Right renal cortex interstitium (tissue), 3 donors: ENCODE results near the gene CEACAM4. TPM values are rescaled to one million over a fixed set of nuclear protein-coding genes. Genes with fewer than 3 reads are reported as not detected.
"Not testable (repeated sequence)": the region's sequence is repeated elsewhere in the genome, so short reads cannot be mapped to it uniquely, and the experiment has no call there.

Source experiments
- DNase-seq, 3 donors: peaks; one replicate each; pipeline ENCODE4 v3.0.0-alpha.2; 2013; ENCODE audit warnings: low read depth in 3 of 3, low spot score in 2 of 3
- polyA plus RNA-seq, 3 donors: library from polyadenylated mRNA; unstranded; fragments of 120-200 nt; gene quantifications; one replicate each; pipeline ENCODE4 v1.2.1, GENCODE V29; 2013; ENCODE audit not compliant: insufficient read length in 3 of 3

CEACAM4 gene
- polyA plus RNA-seq, 3 donors: 0.16 TPM; not detected in 2

DNA sequence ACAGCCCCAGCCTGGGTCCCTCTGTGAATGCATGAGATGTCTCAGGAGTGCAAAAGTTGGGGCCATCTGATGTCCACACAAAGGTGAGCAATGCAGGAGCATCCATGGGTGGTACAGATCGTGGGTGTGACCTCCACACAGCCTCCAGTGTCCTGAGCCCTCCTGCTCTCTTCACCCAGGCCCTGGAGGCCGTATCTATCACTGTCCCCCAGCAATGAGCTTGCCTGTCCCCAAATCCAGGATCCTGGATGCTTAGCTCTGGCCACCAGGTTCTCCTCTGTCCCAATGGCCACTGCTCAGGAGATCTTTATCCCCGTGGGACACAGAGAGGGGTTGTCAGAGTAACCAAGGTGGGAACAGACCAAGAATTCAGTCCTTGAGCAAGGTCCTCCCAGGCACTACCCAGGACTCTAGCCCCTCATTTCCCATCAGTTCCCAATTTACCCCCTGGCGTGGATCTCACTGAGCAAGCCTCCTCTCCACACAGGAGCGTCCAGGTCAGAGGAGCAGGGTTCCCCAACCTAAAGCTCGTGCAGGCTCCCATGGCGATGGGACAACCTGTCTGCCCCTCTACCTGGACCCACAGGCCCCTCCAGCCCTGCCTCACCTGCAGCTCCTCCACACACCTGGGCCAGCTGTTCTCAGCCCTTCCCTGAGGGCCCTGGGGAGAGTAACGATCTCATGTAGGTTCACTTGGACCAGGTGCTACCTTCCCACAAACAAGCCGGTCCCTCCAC is 39.6 kb downstream of the CEACAM4 start:
- DNase-seq: no peak

DNA sequence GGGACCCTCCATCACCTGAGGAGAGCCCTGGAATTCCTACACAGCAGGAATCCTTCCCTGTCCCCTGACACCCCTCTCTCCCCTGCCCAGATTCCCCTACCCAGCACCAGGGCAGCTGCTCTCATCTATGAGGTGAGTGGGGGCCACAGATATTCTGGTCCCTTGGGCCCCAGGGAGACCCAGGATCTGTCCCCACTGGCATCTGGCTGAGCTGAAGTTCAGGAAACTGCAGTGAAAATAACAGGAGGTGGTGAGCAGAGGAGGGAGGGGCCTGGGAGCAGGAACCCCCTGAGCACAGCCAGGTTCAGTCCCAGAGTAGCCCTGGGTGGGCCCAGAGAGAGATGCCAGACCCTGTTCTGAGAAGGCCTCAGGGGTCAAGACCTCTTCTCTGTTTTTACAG is 40.8 kb downstream of the CEACAM4 start:
- no peak for DNase-seq

DNA sequence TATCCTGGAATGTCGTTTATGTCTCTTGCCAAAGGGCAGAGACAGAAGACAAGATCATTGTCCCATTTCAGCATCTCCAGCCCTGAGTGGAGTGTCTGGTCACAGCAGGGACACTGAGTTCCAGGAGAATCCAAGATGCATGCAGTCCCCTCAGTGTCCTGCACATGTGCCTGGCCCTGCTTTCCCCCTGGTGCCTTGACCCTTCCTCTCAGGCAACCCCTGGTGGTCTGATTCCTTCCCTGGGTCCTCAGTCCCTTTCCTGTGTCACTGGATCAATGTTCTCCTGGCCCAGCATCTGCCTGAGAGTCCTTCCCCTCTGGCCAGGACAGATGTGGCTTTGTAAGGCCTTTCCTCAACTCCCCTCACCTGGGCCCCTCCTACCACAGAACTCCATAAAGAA is 41.9 kb downstream of the CEACAM4 start:
- no peak for DNase-seq

DNA sequence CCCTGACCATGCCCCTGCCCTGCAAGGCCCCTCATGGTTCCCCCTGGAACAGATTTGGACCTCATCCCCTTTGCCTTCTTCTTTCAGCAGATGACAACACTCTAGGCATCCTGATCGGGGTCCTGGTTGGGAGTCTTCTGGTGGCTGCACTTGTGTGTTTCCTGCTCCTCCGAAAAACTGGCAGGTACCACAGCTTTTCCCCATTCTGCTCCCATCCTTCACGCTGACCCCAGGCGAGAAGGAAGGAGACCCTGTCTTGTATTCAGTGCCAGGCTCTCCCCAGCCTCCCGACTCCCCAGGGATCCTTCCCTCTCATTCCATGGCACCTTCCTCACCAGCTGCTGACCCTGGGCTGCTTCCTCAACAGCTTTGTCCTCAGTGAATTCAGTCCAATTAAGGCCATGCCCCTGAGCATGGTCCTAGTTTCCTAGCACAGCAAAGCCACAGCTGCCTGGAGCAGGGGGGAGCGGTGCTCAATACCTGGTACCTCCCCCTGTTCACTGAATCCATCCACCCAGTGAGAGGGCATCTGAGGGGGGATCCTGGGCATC is 42.5 kb downstream of the CEACAM4 start:
- DNase-seq: no peak

DNA sequence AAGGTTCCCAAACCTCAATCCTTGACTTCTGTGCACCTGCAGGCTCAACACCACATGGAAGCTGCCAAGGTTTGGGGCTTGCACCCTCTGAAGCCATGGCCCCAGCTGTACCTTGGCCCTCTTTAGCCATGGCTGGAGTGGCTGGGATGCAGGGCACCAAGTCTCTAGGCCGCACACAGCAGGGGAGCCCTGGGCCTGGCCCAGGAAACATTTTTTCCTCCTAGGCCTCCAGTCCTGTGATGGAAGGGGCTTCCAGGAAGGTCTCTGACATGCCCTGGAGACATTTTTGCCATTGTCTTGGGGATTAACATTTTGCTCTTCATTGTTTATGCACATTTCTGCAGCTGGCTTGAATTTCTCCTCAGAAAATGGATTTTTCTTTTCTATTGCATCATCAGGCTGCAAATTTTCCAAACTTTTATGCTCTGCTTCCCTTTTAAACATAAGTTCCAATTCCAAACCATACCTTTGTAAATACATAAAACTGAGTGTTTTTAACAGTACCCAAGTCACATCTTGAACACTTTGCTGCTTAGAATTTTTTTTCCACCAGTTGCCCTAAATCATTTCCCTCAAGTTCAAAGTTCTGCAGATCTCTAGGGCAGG is 44.2 kb downstream of the CEACAM4 start:
- DNase-seq: not testable (repeated sequence)

DNA sequence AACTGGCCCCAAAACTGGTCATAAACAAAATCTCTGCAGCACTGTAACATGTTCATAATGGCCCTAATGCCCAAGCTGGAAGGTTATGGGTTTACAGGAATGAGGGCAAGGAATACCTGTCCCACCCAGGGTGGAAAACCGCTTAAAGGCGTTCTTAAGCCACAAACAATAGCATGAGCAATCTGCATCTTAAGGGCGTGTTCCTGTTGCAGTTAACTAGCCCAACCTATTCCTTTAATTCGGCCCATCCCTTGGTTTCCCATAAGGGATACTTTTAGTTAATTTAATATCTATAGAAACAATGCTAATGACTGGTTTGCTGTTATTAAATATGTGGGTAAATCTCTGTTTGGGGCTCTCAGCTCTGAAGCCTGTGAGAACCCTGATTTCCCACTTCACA is 45.8 kb downstream of the CEACAM4 start:
- DNase-seq: not testable (repeated sequence)

DNA sequence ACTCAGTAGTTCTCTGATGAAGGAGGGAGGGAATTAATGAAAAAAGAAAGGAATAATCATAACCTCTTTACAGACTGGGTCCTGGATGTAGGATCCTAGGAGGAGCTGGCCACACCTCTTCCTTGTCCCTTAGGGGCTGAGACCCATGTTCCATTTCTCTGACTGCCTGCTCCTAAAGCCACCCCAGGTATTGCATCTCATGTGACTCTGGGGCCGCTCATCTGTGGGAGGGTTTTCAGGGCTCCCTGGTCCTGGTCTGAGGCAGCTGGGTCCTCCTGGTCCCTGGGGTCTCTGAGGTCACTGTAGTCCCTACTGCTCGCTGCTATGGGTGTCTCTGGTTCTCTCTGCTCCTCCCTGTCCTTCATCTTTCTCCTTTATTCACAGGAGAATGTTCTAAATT is 48.0 kb downstream of the CEACAM4 start:
- no peak for DNase-seq

DNA sequence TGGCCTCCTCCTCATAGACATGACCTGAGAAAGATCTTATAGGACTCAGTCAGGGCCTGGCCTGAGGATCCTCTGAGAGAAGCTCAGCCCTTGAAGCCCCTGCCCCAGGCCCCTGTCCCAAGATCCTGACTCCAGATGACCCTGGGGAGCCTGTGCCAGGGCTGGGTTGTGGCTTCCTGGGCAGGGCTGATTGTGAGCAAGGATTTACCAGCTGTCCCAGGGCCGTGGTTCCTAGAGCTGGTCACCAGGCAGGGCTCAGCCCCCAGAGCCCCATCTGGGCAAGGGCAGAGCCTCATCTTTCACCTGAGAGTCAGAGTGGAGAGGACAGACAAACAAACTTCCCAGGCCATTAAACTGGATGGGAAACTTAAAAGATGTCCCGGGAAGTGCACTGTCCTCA is 49.0 kb downstream of the CEACAM4 start:
- DNase-seq: no peak

DNA sequence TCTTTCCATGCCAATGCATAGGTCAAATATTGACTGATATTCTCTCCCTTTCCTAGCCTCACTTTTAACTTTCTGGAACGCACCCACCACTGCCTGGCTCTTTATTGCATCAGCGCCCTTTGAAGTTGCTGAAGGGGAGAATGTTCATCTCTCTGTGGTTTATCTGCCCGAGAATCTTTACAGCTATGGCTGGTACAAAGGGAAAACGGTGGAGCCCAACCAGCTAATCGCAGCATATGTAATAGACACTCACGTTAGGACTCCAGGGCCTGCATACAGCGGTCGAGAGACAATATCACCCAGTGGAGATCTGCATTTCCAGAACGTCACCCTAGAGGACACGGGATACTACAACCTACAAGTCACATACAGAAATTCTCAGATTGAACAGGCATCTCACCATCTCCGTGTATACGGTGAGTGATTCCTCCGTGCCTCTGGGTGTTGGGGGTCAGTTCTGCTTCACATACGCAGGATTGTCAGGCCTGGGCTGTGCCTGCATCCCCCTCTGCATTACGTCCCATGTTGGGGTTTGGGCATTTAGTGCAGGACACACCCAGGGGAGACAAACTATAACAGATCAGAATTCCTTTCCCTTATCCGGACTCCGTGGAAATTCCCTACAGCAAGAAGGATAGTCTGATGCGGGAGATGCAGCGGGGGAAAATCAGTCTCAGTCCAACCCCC is 49.6 kb downstream of the CEACAM4 start:
- DNase-seq: no peak

DNA sequence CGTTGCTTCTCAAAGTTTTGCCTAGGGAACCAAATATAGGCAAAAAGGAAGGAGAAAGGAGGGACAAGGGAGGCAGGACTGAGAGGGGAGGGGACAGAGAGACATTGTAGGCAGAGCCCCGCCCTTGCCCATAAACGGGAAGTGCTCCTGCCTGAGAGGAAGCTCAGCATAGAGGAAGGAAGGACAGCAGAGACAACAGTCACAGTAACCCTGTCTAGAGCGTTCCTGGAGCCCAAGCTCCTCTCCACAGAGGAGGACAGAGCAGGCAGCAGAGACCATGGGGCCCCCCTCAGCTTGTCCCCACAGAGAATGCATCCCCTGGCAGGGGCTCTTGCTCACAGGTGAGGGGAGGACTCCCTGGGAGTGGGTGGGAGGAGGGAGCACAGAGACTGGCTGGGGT is 50.9 kb downstream of the CEACAM4 start, which contains the start of gene CEACAM21:
CEACAM21 (plus strand) TSS at position 169 of the 400 bp plus-strand sequence; CDS start at position 278, 109 bp downstream.
- no peak for DNase-seq

DNA sequence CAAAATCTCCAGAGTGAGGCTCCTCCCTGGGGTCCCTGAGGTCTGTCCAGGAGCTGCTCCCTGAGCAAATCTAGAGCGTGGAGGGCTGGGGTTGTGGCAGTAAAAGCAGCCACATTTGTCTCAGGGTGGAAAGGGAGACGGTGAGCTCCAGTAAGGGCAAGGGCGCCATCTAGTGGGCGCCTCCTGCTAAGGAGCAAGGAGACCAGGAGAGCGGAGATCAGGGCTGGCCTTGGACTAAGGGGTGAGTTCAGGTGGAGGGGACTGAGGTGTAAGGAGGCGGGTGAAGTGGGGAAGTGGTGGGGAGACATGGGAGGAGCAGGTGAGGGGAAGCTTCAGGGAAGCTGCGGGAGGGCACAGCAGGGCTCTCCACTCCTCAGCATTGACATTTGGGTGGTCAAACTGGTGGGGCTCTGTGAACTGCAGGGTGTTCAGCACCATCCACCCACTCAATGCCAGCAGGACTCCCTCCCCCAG is 56.2 kb downstream of the CEACAM4 start:
- DNase-seq: peak in 2 of 3 donors; percentile 32 to 51

DNA sequence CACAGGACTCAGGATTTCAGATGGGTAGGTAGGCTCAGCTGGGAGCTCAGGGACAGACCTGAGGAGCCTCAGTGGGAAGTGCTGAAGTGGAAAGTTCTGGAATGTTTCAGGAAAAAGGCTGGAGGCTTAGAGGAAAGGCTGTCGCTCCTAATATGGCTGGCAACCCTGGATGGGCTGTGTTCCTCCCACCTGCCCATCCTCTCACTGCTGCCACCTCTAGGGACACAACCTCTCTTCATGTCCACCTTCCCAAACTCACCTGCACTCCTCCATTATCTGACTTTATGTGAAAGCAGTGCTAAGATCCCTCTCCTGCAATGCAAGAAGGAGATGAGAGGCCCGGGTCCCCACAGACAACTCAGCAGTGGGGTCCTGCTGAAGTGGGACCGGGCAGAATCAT is 56.7 kb downstream of the CEACAM4 start:
- DNase-seq: no peak

DNA sequence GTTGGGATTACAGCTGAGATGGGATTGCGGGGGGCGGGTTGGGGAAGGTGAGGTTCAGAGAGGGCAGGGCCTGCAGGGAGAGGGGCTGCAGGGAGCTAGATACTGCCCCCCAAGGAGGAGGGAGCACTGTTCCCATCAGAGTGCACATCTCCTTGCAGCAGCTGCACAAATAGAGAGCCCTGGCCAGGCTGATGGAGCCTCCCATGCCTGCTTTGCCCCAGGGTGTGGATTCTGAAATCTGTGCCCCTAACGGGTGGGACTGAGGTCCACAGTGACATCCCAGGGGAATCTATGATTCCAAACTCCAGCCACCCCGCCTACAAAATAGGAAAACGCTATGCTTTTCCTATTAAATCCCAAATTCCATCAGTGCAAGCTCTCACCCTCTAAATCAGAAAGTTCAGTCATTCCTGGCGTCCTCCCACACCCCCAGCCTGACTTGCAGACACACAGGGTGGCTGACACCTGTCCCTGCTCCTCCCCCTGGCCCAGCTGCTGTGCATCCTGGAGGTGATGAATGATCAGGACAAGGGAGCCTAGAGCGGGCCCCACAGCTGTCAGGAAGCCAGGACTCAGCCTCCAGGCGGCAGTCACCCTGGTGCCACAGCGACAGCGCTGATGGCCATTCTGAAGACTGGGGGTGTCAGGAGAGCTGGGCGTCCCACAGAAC is 57.3 kb downstream of the CEACAM4 start:
- no peak for DNase-seq

Other genes with a start within 250 kb of the CEACAM4 start
- gene EXOSC5, start 229.7 kb downstream of the CEACAM4 start, polyA plus RNA-seq: 10 to 100 TPM; 12.5 to 17.4 (median 14.3) TPM
- gene BCKDHA, start 229.3 kb downstream of the CEACAM4 start, polyA plus RNA-seq: 10 to 100 TPM; 34.9 to 43.2 (median 38.2) TPM
- gene B3GNT8, start 199.7 kb downstream of the CEACAM4 start, polyA plus RNA-seq: 1 to 10 TPM; 2.9 to 4.9 (median 3.7) TPM
- 10 to 100 TPM; 60.1 to 67.4 (median 61.4) TPM for gene DMAC2, start 187.2 kb downstream of the CEACAM4 start, polyA plus RNA-seq
- 1 to 10 TPM; 2.8 to 6.5 (median 6.3) TPM for gene ERICH4, start 183.9 kb downstream of the CEACAM4 start, polyA plus RNA-seq
- gene CEACAM21, start 50.9 kb downstream of the CEACAM4 start, polyA plus RNA-seq: 1 to 10 TPM in 2 of 3 donors, under 1 TPM in 1; 0.86 to 1.6 (median 1.6) TPM
- not detected for gene CEACAM7, start 61.2 kb upstream of the CEACAM4 start, polyA plus RNA-seq
- gene CEACAM5, start 81.6 kb upstream of the CEACAM4 start, polyA plus RNA-seq: under 1 TPM in 2 of 3 donors, not detected in 1; 0.08 to 0.65 TPM
- gene CEACAM6, start 128.5 kb upstream of the CEACAM4 start, polyA plus RNA-seq: under 1 TPM; 0.08 to 0.24 (median 0.10) TPM
- gene CEACAM3, start 169.5 kb upstream of the CEACAM4 start, polyA plus RNA-seq: not detected
- gene LYPD4, start 217.6 kb upstream of the CEACAM4 start, polyA plus RNA-seq: not detected
- gene DMRTC2, start 218.0 kb upstream of the CEACAM4 start, polyA plus RNA-seq: not detected
- gene RPS19, start 233.2 kb upstream of the CEACAM4 start, polyA plus RNA-seq: 1,000 to 10,000 TPM; 1,197 to 1,314 (median 1,210) TPM